ENCODE results near the gene RPA1.

DNA sequence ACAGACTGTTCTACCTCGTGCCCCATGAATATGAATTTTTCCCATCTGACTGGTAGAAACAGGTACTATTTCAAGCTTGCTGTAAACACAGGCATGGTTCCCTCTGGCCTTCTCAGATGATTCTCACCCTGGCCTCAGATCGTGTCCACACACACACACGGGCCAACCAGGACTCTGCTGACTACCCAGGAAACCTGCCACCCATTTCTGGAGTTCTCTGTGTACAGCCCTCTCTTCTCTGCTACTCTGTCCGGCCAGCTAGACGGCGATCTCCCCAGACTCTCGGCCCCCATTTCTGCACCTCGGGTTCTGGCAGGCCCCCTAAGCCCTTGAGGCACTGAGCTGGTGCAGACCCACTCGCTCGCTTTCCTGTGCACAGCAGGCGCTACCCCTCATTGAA is 31.2 kb downstream of the RPA1 start:
- TF ChIP-seq, protein P1, sequence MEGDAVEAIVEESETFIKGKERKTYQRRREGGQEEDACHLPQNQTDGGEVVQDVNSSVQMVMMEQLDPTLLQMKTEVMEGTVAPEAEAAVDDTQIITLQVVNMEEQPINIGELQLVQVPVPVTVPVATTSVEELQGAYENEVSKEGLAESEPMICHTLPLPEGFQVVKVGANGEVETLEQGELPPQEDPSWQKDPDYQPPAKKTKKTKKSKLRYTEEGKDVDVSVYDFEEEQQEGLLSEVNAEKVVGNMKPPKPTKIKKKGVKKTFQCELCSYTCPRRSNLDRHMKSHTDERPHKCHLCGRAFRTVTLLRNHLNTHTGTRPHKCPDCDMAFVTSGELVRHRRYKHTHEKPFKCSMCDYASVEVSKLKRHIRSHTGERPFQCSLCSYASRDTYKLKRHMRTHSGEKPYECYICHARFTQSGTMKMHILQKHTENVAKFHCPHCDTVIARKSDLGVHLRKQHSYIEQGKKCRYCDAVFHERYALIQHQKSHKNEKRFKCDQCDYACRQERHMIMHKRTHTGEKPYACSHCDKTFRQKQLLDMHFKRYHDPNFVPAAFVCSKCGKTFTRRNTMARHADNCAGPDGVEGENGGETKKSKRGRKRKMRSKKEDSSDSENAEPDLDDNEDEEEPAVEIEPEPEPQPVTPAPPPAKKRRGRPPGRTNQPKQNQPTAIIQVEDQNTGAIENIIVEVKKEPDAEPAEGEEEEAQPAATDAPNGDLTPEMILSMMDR (conservative IDR thresholded peaks at IDR 0.05 in 1 of 2, IDR thresholded peaks at IDR 0.05 in 1 of 2; ENCODE audit: low read depth in 1 of 2, low read length in 2 of 2): no peak
- TF ChIP-seq EZH2 (IDR thresholded peaks at IDR 0.05; ENCODE audit: low read length, missing control alignments): no peak
